NCI-H748 (cell line): ENCODE results near the gene ADCY4.

Source experiments
- DNase-seq: peaks from one replicate; lab custom pipeline; 2025; ENCODE audit not compliant: unreplicated experiment; lab: John Stamatoyannopoulos, UW

The ADCY4 gene

GRCh38 chr14:24279301-24280186 lies 55.3 kb downstream of the ADCY4 start:
- DNase-seq: peak; percentile 5

- no peak for DNase-seq
These were observed 56.4 kb downstream of the ADCY4 start for GRCh38 chr14:24278424-24278823.

- no peak for DNase-seq
These were observed 57.1 kb downstream of the ADCY4 start for GRCh38 chr14:24277606-24278321.

GRCh38 chr14:24277071-24277470 lies 57.8 kb downstream of the ADCY4 start:
- no peak for DNase-seq

- no peak for DNase-seq
These were observed 60.7 kb downstream of the ADCY4 start for GRCh38 chr14:24274101-24274543.

- peak; percentile 8 for DNase-seq
These were observed 61.4 kb downstream of the ADCY4 start for GRCh38 chr14:24273422-24273998.

GRCh38 chr14:24272467-24272866 lies 62.4 kb downstream of the ADCY4 start:
- DNase-seq: no peak

GRCh38 chr14:24271834-24272263 lies 63.0 kb downstream of the ADCY4 start:
- DNase-seq: no peak

GRCh38 chr14:24271134-24271833 lies 63.6 kb downstream of the ADCY4 start, which contains the start of gene RABGGTA:
RABGGTA (minus strand) TSS chr14:24271597; CDS start chr14:24271115, 482 bp downstream.
- peak; percentile 96 for DNase-seq

- peak; percentile 56 for DNase-seq
These were observed 64.2 kb downstream of the ADCY4 start for GRCh38 chr14:24270537-24271133.

- DNase-seq: no peak
These were observed 64.8 kb downstream of the ADCY4 start for GRCh38 chr14:24269910-24270536.

- no peak for DNase-seq
These were observed 65.5 kb downstream of the ADCY4 start for GRCh38 chr14:24269368-24269767.
